ENCODE results near the gene DNAJC1.

DNA sequence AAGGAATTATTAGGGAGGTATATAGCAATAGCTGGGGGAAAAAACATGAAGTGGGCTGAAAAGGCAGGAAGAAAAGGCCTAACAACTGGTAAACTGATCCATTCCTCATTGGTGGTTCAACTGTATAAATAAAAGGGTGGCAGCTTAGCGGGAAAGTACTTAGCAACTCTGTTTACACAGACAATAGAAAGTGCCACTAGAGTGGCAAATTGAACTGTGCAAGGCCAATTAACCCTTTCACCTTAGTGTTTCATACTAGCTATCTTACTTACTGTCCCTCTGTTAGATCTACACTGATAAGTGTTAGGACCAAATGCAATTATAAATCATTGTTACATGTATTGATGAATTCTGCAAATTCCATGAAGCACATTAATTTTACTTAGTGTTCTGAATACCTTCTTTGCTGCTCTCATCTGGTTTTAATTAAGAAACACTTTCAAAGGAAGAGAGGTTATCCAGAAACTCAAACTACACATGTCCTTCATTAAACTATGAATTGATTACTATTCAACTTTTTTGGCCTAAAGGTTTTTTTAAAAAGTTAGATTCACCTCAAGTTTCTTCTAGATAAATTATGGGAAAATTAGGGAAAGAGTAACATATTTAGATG, 28.0 kb downstream of the DNAJC1 start:
- no peak for TF ChIP-seq POLR2A (IDR thresholded peaks at IDR 0.05)
- TF ChIP-seq, protein P1, sequence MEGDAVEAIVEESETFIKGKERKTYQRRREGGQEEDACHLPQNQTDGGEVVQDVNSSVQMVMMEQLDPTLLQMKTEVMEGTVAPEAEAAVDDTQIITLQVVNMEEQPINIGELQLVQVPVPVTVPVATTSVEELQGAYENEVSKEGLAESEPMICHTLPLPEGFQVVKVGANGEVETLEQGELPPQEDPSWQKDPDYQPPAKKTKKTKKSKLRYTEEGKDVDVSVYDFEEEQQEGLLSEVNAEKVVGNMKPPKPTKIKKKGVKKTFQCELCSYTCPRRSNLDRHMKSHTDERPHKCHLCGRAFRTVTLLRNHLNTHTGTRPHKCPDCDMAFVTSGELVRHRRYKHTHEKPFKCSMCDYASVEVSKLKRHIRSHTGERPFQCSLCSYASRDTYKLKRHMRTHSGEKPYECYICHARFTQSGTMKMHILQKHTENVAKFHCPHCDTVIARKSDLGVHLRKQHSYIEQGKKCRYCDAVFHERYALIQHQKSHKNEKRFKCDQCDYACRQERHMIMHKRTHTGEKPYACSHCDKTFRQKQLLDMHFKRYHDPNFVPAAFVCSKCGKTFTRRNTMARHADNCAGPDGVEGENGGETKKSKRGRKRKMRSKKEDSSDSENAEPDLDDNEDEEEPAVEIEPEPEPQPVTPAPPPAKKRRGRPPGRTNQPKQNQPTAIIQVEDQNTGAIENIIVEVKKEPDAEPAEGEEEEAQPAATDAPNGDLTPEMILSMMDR (IDR thresholded peaks at IDR 0.05), result no peak
